GM19372 (cell line): Measurements from ENCODE around the gene DUS1L.
"Not testable (repeated sequence)": the region's sequence is repeated elsewhere in the genome, so short reads cannot be mapped to it uniquely, and the experiment has no call there.

ENCODE experiments used
- ATAC-seq: cut with Tn5 transposase; IDR thresholded peaks from one replicate; pipeline ENCODE4 v1.9.1; 2021; ENCODE audit warnings: mild to moderate bottlenecking, low read depth, moderate library complexity; ENCODE audit not compliant: unreplicated experiment

DUS1L gene

GRCh38 chr17:82046903-82047302 is 18.7 kb downstream of the DUS1L start:
- ATAC-seq, result no peak

- ATAC-seq, result no peak
Observed at GRCh38 chr17:82045936-82046484, 19.6 kb downstream of the DUS1L start.

DNA sequence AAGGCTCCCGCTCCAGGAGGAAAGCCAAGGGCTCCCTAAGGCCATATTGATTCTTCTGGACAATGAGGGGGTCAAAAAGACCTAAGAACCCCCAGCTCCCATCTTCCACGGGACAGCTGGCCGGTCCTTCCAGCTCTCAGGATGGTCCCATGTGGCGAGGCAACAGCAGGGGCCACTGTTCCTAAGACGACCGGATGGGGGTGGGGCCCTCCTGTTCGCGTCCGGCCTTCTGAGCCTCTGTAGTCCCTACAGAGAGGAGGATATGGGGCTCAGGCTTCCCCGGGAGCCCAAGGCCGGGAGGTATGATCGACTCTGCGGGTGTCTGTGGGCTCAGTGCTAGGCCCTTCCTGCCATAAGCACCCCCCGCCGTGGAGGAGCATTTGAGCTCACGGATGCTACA is 22.1 kb downstream of the DUS1L start:
- ATAC-seq, result no peak

GRCh38 chr17:82042649-82043048 is 23.0 kb downstream of the DUS1L start:
- no peak for ATAC-seq

DNA sequence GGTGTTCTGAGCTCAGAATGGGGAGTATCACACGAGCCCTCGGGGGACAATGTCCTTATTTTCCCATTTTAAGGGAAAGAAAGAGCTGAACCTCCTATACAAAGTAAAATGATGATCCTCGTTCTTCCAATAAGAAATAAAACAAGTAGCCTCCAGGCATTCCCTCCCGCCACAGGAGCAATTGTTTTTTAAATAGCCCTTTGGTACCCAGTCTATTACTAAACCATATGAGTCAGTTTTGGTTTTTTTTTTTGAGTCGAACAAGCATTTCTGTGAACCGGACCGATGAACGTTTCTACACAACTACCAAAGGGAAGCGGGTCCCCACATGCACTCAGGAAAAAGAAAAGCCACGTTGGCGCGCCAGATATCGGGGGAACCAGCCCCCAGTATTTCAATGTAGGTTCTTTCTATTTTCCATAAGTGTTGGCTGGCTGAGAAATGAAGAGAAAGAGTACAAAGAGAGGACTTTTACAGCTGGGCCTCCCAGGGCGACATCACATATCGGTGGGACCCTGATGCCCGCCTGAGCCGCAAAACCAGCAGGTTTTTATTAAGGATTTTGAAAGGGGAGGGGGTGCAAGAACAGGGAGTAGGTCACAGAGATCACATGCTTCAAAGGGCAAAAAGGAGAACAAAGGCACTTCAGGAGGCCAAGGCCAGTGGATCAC is 24.3 kb downstream of the DUS1L start:
- ATAC-seq, result no peak

GRCh38 chr17:82039695-82040299 is 25.8 kb downstream of the DUS1L start:
- ATAC-seq, result no peak

- ATAC-seq, result not testable (repeated sequence)
Observed at GRCh38 chr17:82038796-82039409, 26.7 kb downstream of the DUS1L start.

DNA sequence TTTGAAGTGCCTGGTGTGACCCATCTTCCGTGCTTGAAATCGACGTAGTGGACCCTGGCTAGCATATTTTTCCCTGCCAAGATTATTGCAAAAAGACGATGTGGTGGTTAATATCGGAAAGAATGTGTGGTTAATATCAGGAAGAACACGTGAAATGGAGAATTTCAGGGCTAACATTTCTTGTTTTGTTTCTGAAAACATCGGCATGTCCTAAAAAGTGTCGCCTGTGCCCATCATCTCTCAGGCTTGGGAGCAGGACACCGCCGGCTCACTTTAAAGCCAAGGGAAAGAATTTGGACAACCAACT is 27.8 kb downstream of the DUS1L start:
- ATAC-seq, result no peak

DNA sequence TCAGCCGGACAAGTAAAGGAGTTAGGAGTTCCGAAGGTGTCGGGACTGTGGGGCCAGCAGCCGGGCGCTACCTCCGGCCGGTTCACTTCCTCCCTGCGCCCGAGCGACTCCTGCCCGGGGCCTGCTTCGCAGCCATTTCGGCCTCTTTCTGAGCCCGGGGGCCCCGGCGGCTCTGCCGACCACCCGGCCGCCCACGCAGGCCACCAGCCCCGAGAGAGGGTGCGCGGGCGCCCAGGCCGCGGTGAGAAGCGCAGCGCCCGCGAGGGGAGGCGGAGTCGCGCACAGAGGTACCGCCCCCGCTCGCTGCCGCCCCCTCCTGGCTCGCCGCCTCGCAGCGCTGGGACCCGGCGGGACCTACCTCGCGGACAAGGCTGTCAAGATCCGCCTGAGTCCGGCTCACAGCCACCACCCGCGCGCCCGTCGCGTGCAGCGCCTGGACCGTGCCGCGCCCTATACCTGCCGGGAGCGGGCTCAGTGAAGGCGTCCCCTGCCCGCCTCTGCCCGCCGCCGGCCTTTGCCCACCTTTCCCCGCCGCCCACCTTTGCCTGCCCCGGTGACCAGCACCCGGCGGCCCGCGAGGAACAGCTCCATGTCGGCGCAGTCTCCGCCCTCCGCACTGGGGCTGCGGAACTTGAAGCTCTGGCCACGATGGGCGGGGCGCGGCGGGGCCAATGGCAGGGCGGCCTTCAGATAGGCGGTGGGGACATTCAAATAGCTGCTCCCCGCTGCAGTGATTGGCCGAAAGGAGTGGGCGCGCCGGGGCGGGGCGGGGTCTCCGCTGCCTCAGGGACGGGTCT is 28.3 kb downstream of the DUS1L start, which contains the start of gene DCXR:
DCXR (minus strand) TSS at position 606 of the 797 bp plus-strand sequence; CDS start at position 591, 15 bp downstream.
- peak; percentile 85 for ATAC-seq

DNA sequence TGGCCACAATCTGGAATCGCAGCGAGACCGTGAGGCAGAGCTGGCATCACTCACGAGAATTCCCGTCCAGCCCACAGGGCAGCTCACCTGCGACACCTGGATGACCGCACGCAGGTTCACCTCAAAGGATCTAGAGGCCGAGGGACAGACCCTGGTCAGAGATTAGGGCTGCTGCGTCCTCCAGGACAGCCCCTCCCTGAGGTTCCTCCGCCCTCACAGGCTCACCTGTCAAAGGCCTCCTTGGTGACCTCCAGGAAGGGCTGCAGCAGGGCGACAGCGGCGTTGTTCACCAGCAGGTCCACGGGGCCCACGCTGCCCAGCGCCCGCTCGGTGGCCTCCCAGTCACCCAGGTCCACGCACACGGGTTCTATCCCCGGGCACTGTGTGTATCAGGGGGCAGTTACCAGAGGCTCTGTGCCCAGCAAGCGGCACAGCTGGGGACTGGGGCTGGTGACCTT is 28.9 kb downstream of the DUS1L start:
- no peak for ATAC-seq

DNA sequence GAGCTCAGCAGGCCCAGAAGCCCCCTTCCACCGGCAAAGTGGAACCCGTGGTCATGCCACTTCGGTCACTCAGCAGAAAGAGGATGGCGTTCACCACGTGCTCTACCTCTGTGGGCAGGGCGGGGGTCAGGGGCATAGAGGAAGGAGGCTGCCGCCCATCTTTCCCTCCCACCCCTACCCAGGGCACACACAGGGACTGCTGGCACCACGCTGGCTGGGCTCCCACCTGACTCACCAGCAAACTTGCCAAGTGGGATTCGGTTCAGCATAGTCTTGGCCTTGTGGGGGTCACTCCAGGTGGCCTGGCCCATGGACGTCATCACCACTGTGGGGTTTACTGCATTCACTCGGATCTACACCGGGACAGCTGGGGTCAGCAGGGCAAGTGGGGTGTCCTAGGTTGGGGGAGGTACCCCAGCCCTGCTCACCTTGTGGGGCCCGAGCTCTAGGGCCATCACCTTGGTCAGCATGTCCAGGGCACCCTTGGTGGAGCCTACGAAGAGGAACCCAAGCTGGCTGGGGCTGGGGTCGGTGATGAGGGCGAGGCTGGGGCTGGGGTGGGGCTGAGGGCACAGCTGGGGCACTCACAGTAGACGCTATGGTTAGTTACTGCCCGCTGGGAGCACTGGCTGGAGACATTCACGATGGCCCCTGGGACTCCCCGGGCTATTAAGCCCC is 29.5 kb downstream of the DUS1L start:
- ATAC-seq, result no peak

GRCh38 chr17:82035488-82035887 is 30.1 kb downstream of the DUS1L start:
- ATAC-seq, result no peak

- no peak for ATAC-seq
Observed at GRCh38 chr17:82034371-82035011, 31.1 kb downstream of the DUS1L start.

- ATAC-seq, result no peak
Observed at GRCh38 chr17:82033359-82034085, 32.1 kb downstream of the DUS1L start.

DNA sequence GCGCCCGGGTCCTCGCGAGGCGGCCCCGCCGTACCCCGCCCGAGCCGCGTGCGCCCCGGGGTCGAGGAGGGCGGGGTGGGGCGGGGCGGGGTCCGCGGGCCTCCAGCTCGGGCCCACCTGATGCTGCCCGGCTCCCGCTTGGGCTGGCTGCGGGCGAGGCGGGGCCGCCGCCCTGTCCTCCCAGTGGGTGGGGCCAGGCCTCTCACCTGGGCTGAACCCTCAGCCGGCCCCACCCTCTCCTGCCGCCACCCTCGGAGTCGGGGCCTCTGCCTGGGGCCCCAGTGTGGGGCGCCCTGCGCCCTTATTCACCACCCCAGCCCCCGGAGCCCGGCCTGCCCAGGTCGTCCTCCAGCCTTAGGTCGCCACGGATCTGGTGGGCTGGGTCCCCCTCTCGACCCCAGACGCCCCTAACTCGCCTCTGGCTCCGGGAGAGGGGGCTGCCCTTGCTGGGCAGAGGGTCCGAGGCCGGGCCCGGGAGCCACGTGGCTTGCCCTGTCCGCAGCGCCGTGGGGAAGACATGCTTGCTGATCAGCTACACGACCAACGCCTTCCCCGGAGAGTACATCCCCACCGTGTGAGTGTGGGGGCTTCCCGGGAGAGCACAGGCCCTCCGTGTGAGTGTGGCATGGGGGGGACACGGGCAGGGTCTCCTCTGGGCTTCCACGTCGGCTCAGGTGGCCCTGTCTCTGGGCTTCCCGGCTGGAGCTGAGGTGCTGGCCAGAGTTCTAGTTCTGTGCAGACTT is 33.5 kb downstream of the DUS1L start:
- no peak for ATAC-seq

GRCh38 chr17:82031303-82031884 is 34.2 kb downstream of the DUS1L start, which contains the start of gene RAC3:
Gene RAC3, plus strand, starts transcription at chr17:82031678. Its CDS starts 84 bp downstream, at chr17:82031762.
- no peak for ATAC-seq

DNA sequence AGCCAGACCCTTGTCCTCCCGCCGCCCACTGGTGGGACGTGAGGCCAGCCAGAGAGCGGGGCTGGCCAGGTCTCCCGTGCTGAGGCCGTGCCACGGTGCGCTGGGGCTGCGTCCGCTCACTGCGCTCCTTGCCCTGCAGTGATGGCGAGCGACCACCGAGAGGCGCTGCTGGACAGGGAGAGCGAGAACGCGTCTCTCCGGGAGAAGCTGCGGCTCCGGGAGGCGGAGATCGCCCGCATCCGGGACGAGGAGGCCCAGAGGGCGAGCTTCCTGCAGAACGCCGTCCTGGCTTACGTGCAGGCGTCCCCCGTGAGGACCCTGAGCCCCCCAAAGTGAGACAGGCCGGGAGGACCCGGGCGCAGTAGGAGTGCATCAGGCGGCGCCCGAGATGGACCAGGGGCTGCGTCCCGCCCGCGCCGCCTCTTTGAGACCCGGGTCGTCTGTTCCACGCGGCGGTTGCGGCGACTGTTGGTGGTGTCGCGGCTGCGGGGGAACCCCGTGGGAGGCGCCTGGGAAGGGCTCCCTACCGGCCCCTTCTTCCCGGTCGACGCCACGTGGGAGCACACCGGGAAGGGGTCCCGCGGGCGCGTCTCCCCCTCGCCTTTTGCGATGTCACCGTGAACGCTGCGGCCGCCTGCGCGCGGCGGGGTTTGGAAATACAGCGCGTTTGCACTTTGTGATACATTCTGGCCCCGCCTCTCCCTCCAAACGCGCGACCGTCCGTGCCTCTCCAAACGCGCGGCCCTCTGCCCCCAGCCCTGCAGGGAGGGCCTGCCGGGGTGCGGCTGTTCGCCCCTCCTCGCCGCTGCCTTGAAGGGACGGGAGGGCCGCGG is 34.9 kb downstream of the DUS1L start:
- ATAC-seq, result no peak
